Stimulated activated CD8-positive, alpha-beta memory T cell treated with anti-CD3 and anti-CD28 coated beads, Interleukin-7, amount 100 ng/mL, for 48 hours (primary cell): ENCODE data around the gene FKBP11.
"Not testable (repeated sequence)": the region's sequence is repeated elsewhere in the genome, so short reads cannot be mapped to it uniquely, and the experiment has no call there.

ENCODE experiments used
- DNase-seq, 2 donors: peaks; one replicate each; pipeline ENCODE4 v3.0.0-alpha.2; 2020; ENCODE audit warnings: low read depth in 1 of 2; ENCODE audit errors: extremely low read depth in 1 of 2

The FKBP11 gene

GRCh38 chr12:48917857-48918537 lies 7.3 kb downstream of the FKBP11 start:
- DNase-seq: no peak

- DNase-seq: no peak
Observed at GRCh38 chr12:48910196-48910595, 15.1 kb downstream of the FKBP11 start.

- DNase-seq: not testable (repeated sequence)
Observed at GRCh38 chr12:48909698-48910097, 15.6 kb downstream of the FKBP11 start.

- DNase-seq: no peak
Observed at GRCh38 chr12:48907245-48907644, 18.0 kb downstream of the FKBP11 start.

GRCh38 chr12:48903982-48904411 lies 21.3 kb downstream of the FKBP11 start:
- DNase-seq: peak; percentile 48 to 78

- no peak for DNase-seq
Observed at GRCh38 chr12:48903363-48903981, 21.8 kb downstream of the FKBP11 start.

GRCh38 chr12:48901278-48901677 lies 24.0 kb downstream of the FKBP11 start:
- no peak for DNase-seq

- DNase-seq: no peak
Observed at GRCh38 chr12:48899651-48900050, 25.6 kb downstream of the FKBP11 start.

GRCh38 chr12:48894271-48894670 lies 31.0 kb downstream of the FKBP11 start:
- no peak for DNase-seq

GRCh38 chr12:48890657-48891418 lies 34.5 kb downstream of the FKBP11 start:
- peak; percentile 53 to 55 for DNase-seq

- DNase-seq: no peak
Observed at GRCh38 chr12:48889679-48890078, 35.6 kb downstream of the FKBP11 start.

- no peak for DNase-seq
Observed at GRCh38 chr12:48883305-48884161, 41.8 kb downstream of the FKBP11 start.

GRCh38 chr12:48882972-48883304 lies 42.4 kb downstream of the FKBP11 start:
- DNase-seq: no peak

- DNase-seq: no peak
Observed at GRCh38 chr12:48882315-48882687, 43.0 kb downstream of the FKBP11 start.

- DNase-seq: no peak
Observed at GRCh38 chr12:48881686-48882314, 43.5 kb downstream of the FKBP11 start.

- no peak for DNase-seq
Observed at GRCh38 chr12:48880647-48881046, 44.6 kb downstream of the FKBP11 start.

- DNase-seq: no peak
Observed at GRCh38 chr12:48878548-48878947, 46.7 kb downstream of the FKBP11 start.

- DNase-seq: no peak
Observed at GRCh38 chr12:48875944-48876515, 49.3 kb downstream of the FKBP11 start.

- DNase-seq: not testable (repeated sequence)
Observed at GRCh38 chr12:48873534-48873933, 51.8 kb downstream of the FKBP11 start.

GRCh38 chr12:48873096-48873495 lies 52.2 kb downstream of the FKBP11 start:
- no peak for DNase-seq
